Cerebellar cortex (tissue), 1 donor: Measurements from ENCODE around the gene ADM2.
"Not testable (repeated sequence)": the region's sequence is repeated elsewhere in the genome, so short reads cannot be mapped to it uniquely, and the experiment has no call there.

Experiments
- DNase-seq: peaks from one replicate; pipeline ENCODE4 v3.0.0-alpha.2; 2015; ENCODE audit warnings: low spot score

The ADM2 gene

GRCh38 chr22:50525104-50525857 is 43.9 kb downstream of the ADM2 start, which contains the start of gene SCO2:
SCO2 (minus strand) TSS chr22:50525598; CDS start chr22:50524411, 1,187 bp downstream.
- DNase-seq, result peak; percentile 95

- DNase-seq, result no peak
Measured at GRCh38 chr22:50525858-50526107, 44.4 kb downstream of the ADM2 start.

- DNase-seq, result peak; percentile 62
Measured at GRCh38 chr22:50526108-50526833, 44.9 kb downstream of the ADM2 start.

GRCh38 chr22:50526834-50527801 is 45.8 kb downstream of the ADM2 start:
- peak; percentile 30 for DNase-seq

- no peak for DNase-seq
Measured at GRCh38 chr22:50527921-50528681, 46.8 kb downstream of the ADM2 start.

GRCh38 chr22:50528682-50529415 is 47.5 kb downstream of the ADM2 start:
- DNase-seq, result no peak

GRCh38 chr22:50529416-50529896 is 48.1 kb downstream of the ADM2 start:
- DNase-seq, result no peak

GRCh38 chr22:50529897-50530579 is 48.7 kb downstream of the ADM2 start, which contains the start of gene TYMP:
TYMP (minus strand) TSS chr22:50530012; CDS start chr22:50529709, 303 bp downstream.
- DNase-seq, result no peak

- no peak for DNase-seq
Measured at GRCh38 chr22:50530580-50530876, 49.2 kb downstream of the ADM2 start.

GRCh38 chr22:50530877-50531545 is 49.7 kb downstream of the ADM2 start:
- peak; percentile 29 for DNase-seq

GRCh38 chr22:50531546-50531961 is 50.2 kb downstream of the ADM2 start:
- no peak for DNase-seq

- peak; percentile 33 for DNase-seq
Measured at GRCh38 chr22:50531962-50532674, 50.8 kb downstream of the ADM2 start.

- no peak for DNase-seq
Measured at GRCh38 chr22:50532824-50533796, 51.8 kb downstream of the ADM2 start.

GRCh38 chr22:50533856-50534711 is 52.7 kb downstream of the ADM2 start:
- not testable (repeated sequence) for DNase-seq

- DNase-seq, result no peak
Measured at GRCh38 chr22:50535113-50535512, 53.8 kb downstream of the ADM2 start.
